K562 (cell line): Measurements from ENCODE around the gene ANKRD31. TPM values are rescaled to one million over a fixed set of nuclear protein-coding genes. Genes with fewer than 3 reads are reported as not detected.

Source experiments
- ATAC-seq: fragments of 200-7000 bp; cut with Tn5 transposase; 3 replicates; pipeline ENCODE4 v1.9.1; 2020; ENCODE audit warnings: moderate library complexity
- BruUV-seq: library from RNA; stranded (reverse); fragments of 400-500 nt; replicated peaks from 2 replicates; lab custom pipeline; 2021; lab: Mats Ljungman, UMichigan
- CTCF ChIA-PET: fragments of 300-600 bp; formaldehyde crosslinking; extraction: SDS; loops from one replicate; lab custom pipeline; 2021; ENCODE audit warnings: low intra/inter-chr PET ratio; lab: Yijun Ruan, JAX
- POLR2A ChIA-PET: fragments of 300-600, 350-650 bp; sonication (Branson Sonifier 250); formaldehyde crosslinking; extraction: SDS; loops from one replicate; lab custom pipeline; 2021; ENCODE audit warnings: antibody characterized with exemption, inconsistent platforms; lab: Yijun Ruan, JAX
- DNase-seq, 4 experiments: peaks; one replicate each; pipeline versions ENCODE4 v3.0.0 to v3.0.0-alpha.2; 2011 to 2018; ENCODE audit warnings: low spot score in 3 of 4, mixed read lengths in 3 of 4; ENCODE audit errors: extremely low read depth in 1 of 4
- FAIRE-seq: peaks from 2 replicates; lab custom pipeline; 2011; peaks lifted over from hg19 to GRCh38; lab: Jason Lieb, UNC
- H2AFZ ChIP-seq: 2 replicates; pipeline ENCODE4 v1.6.0; 2011; ENCODE audit warnings: low read depth, low read length, control low read depth, inconsistent platforms
- H3K27ac ChIP-seq: fragments of 200-600 bp; 3 replicates; pipeline ENCODE4 v1.8.0; 2011; ENCODE audit warnings: low read depth, mild to moderate bottlenecking, control low read depth, inconsistent platforms, low read length, moderate library complexity, mixed read lengths; ENCODE audit errors: extremely low read depth
- H3K27me3 ChIP-seq, 2 experiments: fragments of 300-600 bp in 1 of 2; 2 replicates in 1 of 2; 3 replicates in 1 of 2; pipeline versions ENCODE4 v1.6.0 to v1.8.0; 2011; ENCODE audit warnings: inconsistent platforms in 2 of 2, low read length in 2 of 2, mild to moderate bottlenecking in 1 of 2, mixed read lengths in 1 of 2, moderate library complexity in 1 of 2; ENCODE audit not compliant: control insufficient read depth in 2 of 2, insufficient read depth in 2 of 2
- H3K36me3 ChIP-seq: fragments of 300-600 bp; 3 replicates; pipeline ENCODE4 v1.8.0; 2011; ENCODE audit warnings: mild to moderate bottlenecking, low read length, inconsistent platforms; ENCODE audit not compliant: control insufficient read depth, insufficient read depth
- H3K4me1 ChIP-seq, 2 experiments: fragments of 200-600 bp in 1 of 2; replicated peaks in 1 of 2; 2 replicates in 1 of 2; 3 replicates in 1 of 2; pipeline versions ENCODE4 v1.5.1 to v1.8.0; 2011; ENCODE audit warnings: inconsistent platforms in 2 of 2, low read length in 2 of 2, mild to moderate bottlenecking in 1 of 2, mixed read lengths in 1 of 2, moderate library complexity in 1 of 2; ENCODE audit not compliant: control insufficient read depth in 2 of 2, insufficient read depth in 2 of 2
- H3K4me2 ChIP-seq: 2 replicates; pipeline ENCODE4 v1.6.1; 2011; ENCODE audit warnings: low read length, control low read depth, inconsistent platforms, mixed read lengths; ENCODE audit not compliant: insufficient read depth
- H3K4me3 ChIP-seq: fragments of 200-600 bp; sonication (generic), shearing (Covaris generic); 2 replicates; pipeline ENCODE4 v1.5.1; 2016; ENCODE audit warnings: control low read depth, inconsistent platforms
- H3K79me2 ChIP-seq: fragments of 200-600 bp; 3 replicates; pipeline ENCODE4 v1.8.0; 2011; ENCODE audit warnings: low read length, inconsistent platforms; ENCODE audit not compliant: control insufficient read depth, insufficient read depth
- H3K9ac ChIP-seq, 2 experiments: 2 replicates each; pipeline versions ENCODE4 v1.6.0 to v1.6.1; 2011; ENCODE audit warnings: low read depth in 2 of 2, low read length in 2 of 2, control low read depth in 1 of 2, inconsistent platforms in 1 of 2, mild to moderate bottlenecking in 1 of 2, mixed read lengths in 1 of 2; ENCODE audit not compliant: insufficient read depth in 1 of 2
- H3K9me1 ChIP-seq: one replicate; pipeline ENCODE4 v1.6.0; 2011; ENCODE audit warnings: inconsistent platforms, mild to moderate bottlenecking, low read length, moderate library complexity; ENCODE audit not compliant: control insufficient read depth, insufficient read depth
- H3K9me3 ChIP-seq: replicated peaks from 2 replicates; pipeline ENCODE4 v1.5.1; 2011; ENCODE audit warnings: low read depth, low read length, inconsistent platforms; ENCODE audit not compliant: control insufficient read depth, insufficient read depth
- H4K20me1 ChIP-seq: replicated peaks from 2 replicates; pipeline ENCODE4 v1.6.1; 2011; ENCODE audit warnings: low read length, inconsistent platforms, mixed read lengths; ENCODE audit not compliant: control insufficient read depth, insufficient read depth
- C11orf30 ChIP-seq: fragments of 450-650 bp; IDR thresholded peaks from 2 replicates; pipeline ENCODE4 v1.6.1; 2016; ENCODE audit warnings: low read depth, mild to moderate bottlenecking
- CEBPG ChIP-seq, 3 experiments: fragments of 200-800 bp in 1 of 3; sonication (Bioruptor generic) in 1 of 3; sonication (generic) in 1 of 3; formaldehyde crosslinking in 1 of 3; IDR thresholded peaks in 2 of 3; conservative IDR thresholded peaks in 1 of 3; 2 replicates each; pipeline versions ENCODE4 v1.6.1 to v1.8.0; 2016 to 2022; ENCODE audit warnings: missing compliant biosample characterization in 2 of 3, missing genetic modification characterization in 2 of 3, mild to moderate bottlenecking in 1 of 3, missing genetic modification reagents in 1 of 3
- EHMT2 ChIP-seq: fragments of 450-650 bp; IDR thresholded peaks from 2 replicates; pipeline ENCODE4 v1.6.1; 2018; ENCODE audit warnings: antibody characterized with exemption
- ETS2 ChIP-seq: IDR thresholded peaks from 2 replicates; pipeline ENCODE4 v1.6.1; 2016; ENCODE audit warnings: borderline replicate concordance, missing genetic modification characterization, mild to moderate bottlenecking, moderate library complexity, missing compliant biosample characterization; ENCODE audit not compliant: poor library complexity, severe bottlenecking
- FOXA1 ChIP-seq: fragments of 450-650 bp; IDR thresholded peaks from 2 replicates; pipeline ENCODE4 v1.6.1; 2016; ENCODE audit warnings: mild to moderate bottlenecking, borderline replicate concordance
- GABPB1 ChIP-seq: sonication (generic); formaldehyde crosslinking; IDR thresholded peaks from 2 replicates; pipeline ENCODE4 v1.8.0; 2022; ENCODE audit warnings: mild to moderate bottlenecking, missing genetic modification reagents
- HBP1 ChIP-seq: fragments of 450-650 bp; formaldehyde crosslinking; IDR thresholded peaks from 2 replicates; pipeline ENCODE4 v1.4.0; 2022; ENCODE audit warnings: missing genetic modification characterization
- HMG20A ChIP-seq: fragments of 450-650 bp; formaldehyde crosslinking; conservative IDR thresholded peaks from 2 replicates; pipeline ENCODE4 v1.4.0; 2020; ENCODE audit warnings: mild to moderate bottlenecking, mixed read lengths
- MAFK ChIP-seq: IDR thresholded peaks from 2 replicates; pipeline ENCODE4 v1.6.1; 2011; ENCODE audit warnings: low read length, improper control_type of control experiment
- MEF2D ChIP-seq: conservative IDR thresholded peaks from 2 replicates; pipeline ENCODE4 v1.6.1; 2016; ENCODE audit warnings: low read depth, missing genetic modification characterization, missing compliant biosample characterization
- MYNN ChIP-seq, 2 experiments: sonication (generic); formaldehyde crosslinking in 1 of 2; IDR thresholded peaks; 2 replicates each; pipeline versions ENCODE4 v1.5.0 to v1.6.1; 2016 to 2020; ENCODE audit warnings: antibody characterized with exemption in 1 of 2, missing genetic modification reagents in 1 of 2
- NBN ChIP-seq: fragments of 450-650 bp; IDR thresholded peaks from 2 replicates; pipeline ENCODE4 v1.6.1; 2016; ENCODE audit warnings: low read depth, mild to moderate bottlenecking
- NR4A1 ChIP-seq, 2 experiments: fragments of 250-450 bp in 1 of 2; fragments of 450-650 bp in 1 of 2; sonication (Bioruptor Pico) in 1 of 2; IDR thresholded peaks; 2 replicates each; pipeline versions ENCODE4 v1.4.0 to v1.6.1; 2016 to 2020; ENCODE audit warnings: mild to moderate bottlenecking in 2 of 2, missing compliant biosample characterization in 1 of 2, missing genetic modification characterization in 1 of 2, moderate library complexity in 1 of 2
- RFX1 ChIP-seq: fragments of 450-650 bp; IDR thresholded peaks from 2 replicates; pipeline ENCODE4 v1.6.1; 2016; ENCODE audit warnings: mild to moderate bottlenecking, moderate library complexity
- RHOXF2B ChIP-seq: fragments of 250-450 bp; sonication (Bioruptor Pico); conservative IDR thresholded peaks from 2 replicates; pipeline ENCODE4 v1.5.1; 2021
- USF1 ChIP-seq: sonication (generic); formaldehyde crosslinking; IDR thresholded peaks from 2 replicates; pipeline ENCODE4 v1.9.0; 2022; ENCODE audit warnings: mild to moderate bottlenecking, missing genetic modification reagents
- ZBTB2 ChIP-seq: fragments of 450-650 bp; IDR thresholded peaks from 2 replicates; pipeline ENCODE4 v1.6.1; 2016; ENCODE audit warnings: antibody characterized with exemption
- ZNF316 ChIP-seq: fragments of 450-650 bp; IDR thresholded peaks from 2 replicates; pipeline ENCODE4 v1.6.1; 2016
- ZNF511 ChIP-seq: sonication (generic); formaldehyde crosslinking; IDR thresholded peaks from 2 replicates; pipeline ENCODE4 v1.8.0; 2022; ENCODE audit warnings: mild to moderate bottlenecking, missing genetic modification reagents
- WGBS: fragments of 100-300 bp; shearing (Covaris generic); methylation state at CpG from one replicate; pipeline ENCODE4 v1.1.6; 2016; ENCODE audit warnings: low coverage, mixed read lengths; ENCODE audit not compliant: insufficient coverage; ENCODE audit errors: missing lambda C conversion rate; 5-methylcytosine and 5-hydroxymethylcytosine counted together
- in situ Hi-C: fragments of 300-500 bp; cut with MboI; formaldehyde crosslinking; loops from 4 replicates; pipeline ENCODE4 v1.15.0; 2018; ENCODE audit warnings: inconsistent platforms, mixed read lengths
- intact Hi-C: fragments of 100-400 bp; cut with micrococcal nuclease; formaldehyde crosslinking; loops from 2 replicates; pipeline ENCODE4 v1.14.2; 2022
- polyA plus RNA-seq, 8 experiments: library from polyadenylated mRNA; depleted of rRNA in 4 of 8; stranded (reverse) in 5 of 8; unstranded in 3 of 8; fragments of >200 nt; fragmentation: Nextera tagmentation in 2 of 8; fragmentation: Illumina TruSeq in 1 of 8; extraction: Ambion mirVana in 2 of 8; extraction: Trizol in 1 of 8; gene quantifications; 2 replicates each; pipeline versions ENCODE4 v1.2.1 to v1.2.3, GENCODE V29; 2011 to 2014; ENCODE audit warnings: inconsistent platforms in 1 of 8, missing spikeins in 1 of 8
- total RNA-seq, 7 experiments: library from RNA; depleted of rRNA in 6 of 7; stranded (reverse); fragments of >200 nt in 6 of 7; fragmentation: Illumina TruSeq in 2 of 7; extraction: Trizol in 2 of 7; gene quantifications; 2 replicates each; pipeline versions ENCODE4 v1.2.1 to v1.2.3, GENCODE V29; 2011 to 2021; ENCODE audit warnings: low replicate concordance in 1 of 7

ANKRD31 gene
- total and polyA plus RNA-seq, 9 of the 15 experiments (the other 6 are each of a cell fraction or from before 2014, with no cell fraction given), result under 0.01 to 0.11 (median 0.05) TPM; not detected in 1

GRCh38 chr5:75245023-75245422 lies 8.3 kb upstream of the ANKRD31 start:
- Histone ChIP-seq H3K79me2 (no peaks in the 10 kb centered on the region), H3K4me1 (no peaks in the 10 kb centered on the region), H2AFZ (no peak overlapping the region), H3K9ac (no peak overlapping the region), H3K9me1 (no peaks in the 10 kb centered on the region), H3K27ac (no peak overlapping the region), H3K4me2 (no peak overlapping the region), H3K27me3 (peaks cover 11 to 17% of the 10 kb centered on the region in 2 experiments; a peak in 3 of 5 replicates), H3K4me3 (no peak overlapping the region), H3K36me3 (no peaks in the 10 kb centered on the region), H4K20me1 (no peaks in the 10 kb centered on the region), H3K9me3 (no peaks in the 10 kb centered on the region)
- ChIA-PET CTCF (no interaction called here), POLR2A (no interaction called here)
- DNase-seq, result no peak
- no peak for ATAC-seq
- in situ Hi-C loops, result no loop called here
- WGBS, result 2% methylated on average over 2 of the region's 2 CpGs
- TF ChIP-seq ZNF316 (peak; percentile 55), ZBTB2 (no peak), MYNN (IDR thresholded peaks at IDR 0.05) (no peak), MYNN (CRISPR knock-in tag; IDR thresholded peaks at IDR 0.05) (no peak), ETS2 (no peak), MEF2D (tag) (no peak), HBP1 (CRISPR knock-in tag) (no peak), NBN (no peak), ZNF511 (CRISPR knock-in tag) (no peak), USF1 (no peak), FOXA1 (no peak), NR4A1 (CRISPR knock-in tag; IDR thresholded peaks at IDR 0.05) (no peak), NR4A1 (tag; IDR thresholded peaks at IDR 0.05) (no peak), C11orf30 (peak; percentile 46), RHOXF2B (no peak), CEBPG (CRISPR knock-in tag; IDR thresholded peaks at IDR 0.05) (no peak), CEBPG (tag; conservative IDR thresholded peaks at IDR 0.05 in 1 of 2, IDR thresholded peaks at IDR 0.05 in 1 of 2) (no peak), MAFK (0 out of 2 replicates have a peak, but pooled peaks have one; percentile 10), EHMT2 (no peak), HMG20A (CRISPR knock-in tag) (no peak), RFX1 (no peak), GABPB1 (no peak)
- no peak for FAIRE-seq
- BruUV-seq, result no TSS peak
- intact Hi-C loops, result no loop called here
